Inflammatory macrophage (primary cell): ENCODE results near the gene DTYMK.
A peak's percentile ranks its signal among the peaks of the same experiment; 100 is the strongest.

ENCODE experiments used
- DNase-seq, 2 donors: peaks; one replicate each; pipeline ENCODE4 v3.0.0-alpha.2; 2020 to 2022
- total RNA-seq, 18 experiments: gene quantifications; one replicate each; lab custom pipeline; 2026; ENCODE audit warnings: mixed read lengths in 6 of 18, inconsistent platforms in 2 of 18; lab: John Stamatoyannopoulos, UW

DTYMK gene
- total RNA-seq: 5.8 to 30.7 (median 20.3) reads per million in 18 experiments

- peak; percentile 98 for DNase-seq
Measured at GRCh38 chr2:241686650-241687425, at the start of gene DTYMK. DTYMK (minus strand) TSS chr2:241686815; CDS start chr2:241686783, 32 bp downstream.

- no peak for DNase-seq
Measured at GRCh38 chr2:241736111-241736510, 49.5 kb upstream of the DTYMK start.

- DNase-seq: peak; percentile 92
Measured at GRCh38 chr2:241734467-241735208, 48.0 kb upstream of the DTYMK start, which contains the start of gene D2HGDH. D2HGDH (plus strand) TSS chr2:241734630; CDS start chr2:241735225, 595 bp downstream.

GRCh38 chr2:241734208-241734466 is 47.5 kb upstream of the DTYMK start:
- DNase-seq: no peak

- no peak for DNase-seq
Measured at GRCh38 chr2:241733391-241734207, 47.0 kb upstream of the DTYMK start.

- DNase-seq: peak; percentile 39 to 48
Measured at GRCh38 chr2:241732513-241733186, 46.0 kb upstream of the DTYMK start.

- DNase-seq: peak; percentile 56 to 72
Measured at GRCh38 chr2:241730671-241731293, 44.2 kb upstream of the DTYMK start.

GRCh38 chr2:241729868-241730267 is 43.3 kb upstream of the DTYMK start:
- DNase-seq: no peak

- no peak for DNase-seq
Measured at GRCh38 chr2:241728627-241729026, 42.0 kb upstream of the DTYMK start.

GRCh38 chr2:241728000-241728399 is 41.4 kb upstream of the DTYMK start:
- DNase-seq: no peak

GRCh38 chr2:241726459-241726858 is 39.8 kb upstream of the DTYMK start:
- DNase-seq: no peak

- DNase-seq: no peak
Measured at GRCh38 chr2:241724975-241725870, 38.6 kb upstream of the DTYMK start.

GRCh38 chr2:241724259-241724974 is 37.8 kb upstream of the DTYMK start:
- no peak for DNase-seq

GRCh38 chr2:241722896-241723454 is 36.4 kb upstream of the DTYMK start:
- no peak for DNase-seq

GRCh38 chr2:241721852-241722251 is 35.2 kb upstream of the DTYMK start:
- no peak for DNase-seq

- no peak for DNase-seq
Measured at GRCh38 chr2:241720560-241720959, 33.9 kb upstream of the DTYMK start.

GRCh38 chr2:241720099-241720498 is 33.5 kb upstream of the DTYMK start:
- no peak for DNase-seq

- no peak for DNase-seq
Measured at GRCh38 chr2:241719093-241719492, 32.5 kb upstream of the DTYMK start.

GRCh38 chr2:241708879-241709278 is 22.3 kb upstream of the DTYMK start:
- no peak for DNase-seq

- no peak for DNase-seq
Measured at GRCh38 chr2:241706537-241706936, 19.9 kb upstream of the DTYMK start.
